HK-2 (cell line): ENCODE data around the gene SLC25A21.
"Not testable (repeated sequence)": the region's sequence is repeated elsewhere in the genome, so short reads cannot be mapped to it uniquely, and the experiment has no call there.

Experiments
- DNase-seq: peaks from one replicate; pipeline ENCODE4 v3.0.0-alpha.2; 2018; ENCODE audit not compliant: unreplicated experiment

Gene SLC25A21

DNA sequence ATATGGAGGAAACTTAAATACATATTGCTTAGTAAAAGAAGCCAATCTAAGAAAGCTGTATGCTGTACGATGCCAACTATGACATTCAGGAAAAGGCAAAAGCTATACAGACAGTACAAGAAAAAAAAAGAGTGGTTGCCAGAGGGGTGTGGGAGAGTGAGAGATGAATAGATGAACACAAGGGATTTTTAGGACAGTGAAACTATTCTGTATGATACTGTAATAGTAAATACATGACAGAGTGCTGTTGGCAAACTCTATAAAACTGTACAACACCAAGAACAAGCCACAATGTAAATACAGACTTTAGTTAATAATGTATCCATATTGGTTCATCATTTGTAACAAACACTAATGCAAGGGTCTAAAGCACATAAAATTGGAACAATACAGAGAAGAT is 14.5 kb upstream of the SLC25A21 start:
- DNase-seq = no peak

- no peak for DNase-seq
These were observed 13.3 kb upstream of the SLC25A21 start for GRCh38 chr14:37185670-37186069.

GRCh38 chr14:37184520-37184919 is 12.1 kb upstream of the SLC25A21 start:
- not testable (repeated sequence) for DNase-seq

- no peak for DNase-seq
These were observed 9.0 kb upstream of the SLC25A21 start for GRCh38 chr14:37181441-37181840.

- not testable (repeated sequence) for DNase-seq
These were observed 8.5 kb upstream of the SLC25A21 start for GRCh38 chr14:37180886-37181285.

DNA sequence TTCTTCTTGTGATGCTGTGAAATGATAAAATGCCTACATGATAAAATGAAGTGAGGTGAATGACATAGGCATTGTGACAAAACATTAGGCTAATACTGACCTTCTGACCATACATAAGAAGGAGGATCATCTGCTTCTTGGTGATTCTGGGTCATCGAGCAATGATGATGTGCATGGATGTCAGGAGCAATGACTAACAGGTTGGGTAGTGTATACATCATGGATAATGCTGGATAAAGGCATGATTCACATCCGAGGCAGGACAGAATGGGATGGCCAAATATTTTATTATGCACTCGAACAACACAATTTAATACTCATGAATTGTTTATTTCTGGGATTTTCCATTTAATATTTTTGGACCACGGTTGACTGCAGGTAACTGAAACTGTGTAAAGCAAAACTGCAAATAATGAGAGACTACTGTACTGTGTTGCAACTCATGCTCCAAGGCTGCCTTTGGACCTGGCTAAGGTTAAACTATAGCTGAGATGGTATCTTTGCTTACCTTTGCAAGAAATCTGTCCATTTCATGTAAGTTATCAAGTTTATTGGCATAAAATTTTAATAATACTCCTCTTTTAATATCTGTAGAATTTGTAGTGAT is 7.6 kb upstream of the SLC25A21 start:
- DNase-seq = no peak

DNA sequence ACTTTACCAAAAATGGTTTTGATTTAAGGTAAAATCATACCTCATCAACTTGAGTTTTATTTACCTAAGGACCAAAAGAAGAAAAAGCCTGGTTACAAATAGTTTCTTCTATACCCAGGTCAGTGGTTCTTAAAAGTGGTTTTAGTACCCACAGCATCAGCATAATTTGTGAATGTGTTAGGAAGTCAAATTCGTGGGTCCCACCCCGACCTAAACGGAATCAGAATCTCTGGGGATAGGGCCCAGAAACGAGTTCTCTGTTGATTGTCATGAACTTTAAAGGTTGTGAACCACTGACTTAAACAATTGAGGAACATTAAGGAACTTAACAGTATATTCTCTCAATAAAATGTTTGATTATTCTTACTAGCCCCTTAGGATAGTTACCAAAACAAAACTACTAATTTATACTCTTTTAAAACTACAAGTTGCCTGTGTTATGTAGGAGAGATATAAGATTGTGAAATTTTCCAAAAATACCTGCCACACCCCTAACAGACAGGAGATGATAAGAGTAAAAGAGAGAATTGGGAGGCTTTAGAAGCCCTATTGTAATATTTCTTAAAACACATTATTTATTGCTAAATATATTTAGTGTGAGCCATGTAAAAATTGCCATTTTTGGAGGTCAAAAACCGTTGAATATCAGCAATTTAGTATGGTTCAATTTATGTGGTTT is 669 bp upstream of the SLC25A21 start:
- DNase-seq = no peak

GRCh38 chr14:37171678-37172023 is 755 bp downstream of the SLC25A21 start:
- no peak for DNase-seq

DNA sequence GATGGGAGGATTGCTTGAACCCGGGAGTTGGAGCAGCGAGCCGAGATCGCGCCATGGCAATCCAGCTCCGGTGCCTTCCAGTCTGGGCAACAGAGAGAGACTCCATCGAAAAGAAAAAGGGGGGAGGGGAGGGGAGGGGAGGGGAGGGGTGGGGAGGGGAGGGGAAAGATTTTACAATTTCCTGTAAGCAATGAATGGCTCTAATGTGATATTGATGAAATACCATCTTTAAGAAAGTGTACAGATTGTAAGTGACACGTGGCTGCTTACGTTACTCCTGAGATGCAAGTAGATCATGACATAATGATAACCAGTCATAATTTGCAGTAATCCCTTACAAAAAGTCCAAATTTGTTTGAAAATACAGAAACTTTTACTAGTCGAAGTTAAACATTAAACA is 1.4 kb downstream of the SLC25A21 start:
- no peak for DNase-seq

- DNase-seq = no peak
These were observed 2.2 kb downstream of the SLC25A21 start for GRCh38 chr14:37170237-37170636.

- no peak for DNase-seq
These were observed 3.7 kb downstream of the SLC25A21 start for GRCh38 chr14:37168721-37169120.

GRCh38 chr14:37167151-37168047 is 5.0 kb downstream of the SLC25A21 start:
- DNase-seq = no peak

DNA sequence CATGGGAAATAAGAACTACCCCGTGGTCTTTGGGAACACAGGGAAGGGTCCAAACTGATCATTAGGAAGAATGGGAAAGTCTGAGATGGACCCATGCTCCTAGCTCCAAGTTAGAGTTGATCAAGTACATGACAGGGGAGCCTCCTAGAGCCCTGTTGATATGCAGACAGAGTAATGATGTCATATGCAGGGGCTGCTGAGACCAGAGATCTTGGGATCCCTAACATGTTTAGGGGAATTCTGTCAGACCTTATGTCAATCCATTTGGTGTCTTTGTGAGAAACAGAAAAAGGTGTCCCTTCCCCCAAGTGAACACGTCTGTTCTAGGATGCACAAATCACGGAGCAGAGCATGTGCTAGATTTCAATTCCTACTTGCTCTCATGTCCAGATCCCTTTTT is 6.6 kb downstream of the SLC25A21 start:
- no peak for DNase-seq

DNA sequence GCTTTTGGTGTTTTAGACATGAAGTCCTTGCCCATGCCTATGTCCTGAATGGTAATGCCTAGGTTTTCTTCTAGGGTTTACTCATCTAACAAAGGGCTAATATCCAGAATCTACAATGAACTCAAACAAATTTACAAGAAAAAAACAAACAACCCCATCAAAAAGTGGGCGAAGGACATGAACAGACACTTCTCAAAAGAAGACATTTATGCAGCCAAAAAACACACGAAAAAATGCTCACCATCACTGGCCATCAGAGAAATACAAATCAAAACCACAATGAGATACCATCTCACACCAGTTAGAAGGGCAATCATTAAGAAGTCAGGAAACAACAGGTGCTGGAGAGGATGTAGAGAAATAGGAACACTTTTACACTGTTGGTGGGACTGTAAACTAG is 10.1 kb downstream of the SLC25A21 start:
- DNase-seq = not testable (repeated sequence)

GRCh38 chr14:37157987-37158386 is 14.4 kb downstream of the SLC25A21 start:
- DNase-seq = no peak

- DNase-seq = no peak
These were observed 18.9 kb downstream of the SLC25A21 start for GRCh38 chr14:37153483-37153882.

GRCh38 chr14:37153005-37153404 is 19.4 kb downstream of the SLC25A21 start:
- DNase-seq = no peak

DNA sequence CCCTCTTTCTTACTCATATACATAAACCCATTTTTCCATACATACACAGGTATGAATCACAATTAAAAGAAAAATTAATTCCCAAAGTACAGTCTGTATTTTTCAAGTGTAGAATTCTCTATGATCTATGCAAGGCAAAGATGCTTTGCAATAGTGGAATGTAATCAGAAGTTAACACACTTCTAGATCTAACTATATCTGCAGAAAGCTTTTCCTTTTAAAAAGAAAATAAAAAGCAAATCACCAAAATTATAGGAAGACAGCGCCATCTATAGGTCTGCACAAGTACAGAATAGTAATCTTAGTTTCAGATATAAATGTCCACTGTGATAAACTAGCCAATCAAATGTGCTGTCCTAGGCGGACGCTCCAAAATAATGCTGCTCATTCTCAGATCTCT is 22.0 kb downstream of the SLC25A21 start:
- no peak for DNase-seq

DNA sequence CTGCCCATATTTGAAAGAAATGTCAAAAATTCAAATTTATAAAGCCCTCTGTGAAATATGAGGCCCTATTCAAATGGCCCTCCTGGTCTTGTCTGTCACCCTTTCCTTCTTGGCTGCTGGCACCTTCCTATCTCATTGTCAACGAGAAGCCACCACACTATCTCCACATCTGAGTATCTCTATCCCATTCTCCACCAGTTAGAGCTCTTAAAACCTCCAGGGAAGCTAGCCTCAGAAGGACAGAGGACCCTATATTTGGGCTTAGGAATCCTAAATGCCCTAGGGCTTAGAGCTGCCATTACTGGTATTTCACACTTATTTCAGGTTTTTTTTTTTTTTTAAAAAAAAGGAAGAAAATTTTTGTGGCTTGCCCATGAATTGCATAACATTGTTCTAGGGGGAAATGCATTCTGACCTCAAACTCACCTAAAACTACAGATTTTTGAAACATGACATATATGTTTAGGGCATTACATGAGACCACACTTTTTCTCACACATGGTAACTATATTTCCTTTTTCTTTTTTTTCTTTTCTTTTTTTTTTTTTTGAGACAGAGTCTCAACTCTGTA is 25.0 kb downstream of the SLC25A21 start:
- no peak for DNase-seq

DNA sequence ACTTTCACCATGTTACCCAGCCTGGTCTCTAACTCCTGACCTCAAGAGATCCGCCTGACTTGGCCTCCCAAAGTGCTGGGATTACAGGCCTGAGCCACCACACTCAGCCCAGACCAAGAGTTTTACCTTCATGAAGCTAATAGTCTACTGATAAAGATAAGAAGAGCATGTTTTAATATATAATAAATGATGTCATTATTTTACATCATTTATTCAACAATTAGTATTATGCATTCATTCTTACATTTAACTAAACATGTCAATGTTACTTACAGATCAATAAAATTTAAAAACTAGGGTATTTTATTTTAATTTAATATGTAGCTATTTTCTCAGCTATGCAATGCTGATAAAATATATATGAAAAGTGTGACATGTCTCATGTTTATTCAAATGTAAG is 26.0 kb downstream of the SLC25A21 start:
- DNase-seq = not testable (repeated sequence)

DNA sequence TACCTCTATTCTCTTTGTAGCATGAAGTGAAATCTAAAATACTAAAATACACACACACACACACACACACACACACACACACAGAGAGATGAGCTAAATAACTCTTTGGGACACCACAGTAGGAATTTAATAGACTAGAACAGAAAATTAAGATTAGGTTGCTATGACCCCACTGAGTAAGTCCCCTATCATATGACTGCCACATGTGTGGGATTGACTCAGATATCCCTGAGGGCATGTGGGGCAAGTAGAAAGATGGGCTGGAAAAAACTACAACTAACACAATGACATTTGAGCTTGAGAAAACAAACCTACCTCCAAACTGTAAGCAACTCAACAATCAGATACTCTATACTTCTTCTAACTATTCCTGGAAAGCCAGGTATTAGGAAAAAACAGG is 27.0 kb downstream of the SLC25A21 start:
- no peak for DNase-seq

DNA sequence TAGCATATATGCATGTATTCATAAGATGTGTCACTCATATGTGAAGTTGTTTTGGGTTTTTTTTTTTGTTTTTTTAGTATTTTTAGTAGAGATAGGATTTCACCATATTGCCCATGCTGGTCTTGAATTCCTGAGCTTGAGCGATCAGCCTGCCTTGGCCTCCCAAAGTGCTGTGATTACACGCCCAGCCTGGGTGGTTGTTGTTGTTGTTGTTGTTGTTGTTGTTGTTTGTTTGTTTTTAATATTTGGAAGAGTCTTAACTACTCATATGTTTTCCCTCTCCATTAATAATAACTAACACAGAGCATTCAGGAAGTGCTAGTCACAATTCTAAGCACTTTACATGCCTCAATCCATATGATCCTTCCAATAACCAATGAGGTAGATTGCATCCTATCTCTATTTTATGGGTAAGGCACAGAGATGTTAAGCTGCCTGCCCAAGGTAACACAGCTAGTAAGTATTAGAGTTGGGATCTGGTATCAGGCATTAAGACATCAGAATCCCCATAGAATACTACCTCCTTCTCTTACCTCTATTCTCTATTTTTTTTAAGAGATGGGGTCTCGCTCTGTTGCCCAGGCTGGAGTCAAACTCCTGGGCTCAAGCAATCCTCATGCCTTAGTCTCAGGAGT is 27.6 kb downstream of the SLC25A21 start:
- DNase-seq = no peak
